Measurements from ENCODE around the gene MRE11.
A peak's percentile ranks its signal among the peaks of the same experiment; 100 is the strongest.
"Not testable (repeated sequence)": the region's sequence is repeated elsewhere in the genome, so short reads cannot be mapped to it uniquely, and the experiment has no call there.

Gene MRE11

DNA sequence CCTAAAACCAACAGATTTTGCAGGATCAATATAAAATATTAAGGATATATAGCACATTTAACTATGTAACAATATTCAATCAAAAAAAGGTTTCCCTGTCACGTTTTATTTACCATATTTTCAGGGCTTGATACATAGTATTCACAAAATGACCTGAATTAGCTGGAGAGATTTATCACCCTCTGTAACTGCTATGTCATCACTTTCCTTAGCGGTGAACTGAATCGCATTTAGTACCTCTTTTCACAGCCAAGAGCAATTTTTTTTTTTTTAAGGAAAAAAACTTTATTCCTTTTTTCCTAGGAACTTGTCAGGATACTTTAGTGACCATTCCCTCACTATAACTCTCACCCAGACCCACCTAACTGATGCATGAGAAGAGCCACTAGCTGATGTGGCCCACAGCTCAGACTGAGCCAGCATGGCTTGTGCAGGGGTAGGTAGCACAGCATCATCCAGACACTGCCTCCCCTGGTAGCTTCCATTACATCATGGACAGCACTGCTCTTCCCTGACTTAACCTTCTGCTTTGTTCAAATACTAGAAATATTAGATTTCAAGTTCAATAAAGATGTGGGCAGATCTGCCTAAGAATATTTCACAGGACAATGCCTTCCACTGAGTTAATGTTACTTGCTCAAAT is 75.4 kb downstream of the MRE11 start:
- no peak for DNase-seq

- DNase-seq = no peak
These were observed 76.2 kb downstream of the MRE11 start for GRCh38 chr11:94417386-94417987.

DNA sequence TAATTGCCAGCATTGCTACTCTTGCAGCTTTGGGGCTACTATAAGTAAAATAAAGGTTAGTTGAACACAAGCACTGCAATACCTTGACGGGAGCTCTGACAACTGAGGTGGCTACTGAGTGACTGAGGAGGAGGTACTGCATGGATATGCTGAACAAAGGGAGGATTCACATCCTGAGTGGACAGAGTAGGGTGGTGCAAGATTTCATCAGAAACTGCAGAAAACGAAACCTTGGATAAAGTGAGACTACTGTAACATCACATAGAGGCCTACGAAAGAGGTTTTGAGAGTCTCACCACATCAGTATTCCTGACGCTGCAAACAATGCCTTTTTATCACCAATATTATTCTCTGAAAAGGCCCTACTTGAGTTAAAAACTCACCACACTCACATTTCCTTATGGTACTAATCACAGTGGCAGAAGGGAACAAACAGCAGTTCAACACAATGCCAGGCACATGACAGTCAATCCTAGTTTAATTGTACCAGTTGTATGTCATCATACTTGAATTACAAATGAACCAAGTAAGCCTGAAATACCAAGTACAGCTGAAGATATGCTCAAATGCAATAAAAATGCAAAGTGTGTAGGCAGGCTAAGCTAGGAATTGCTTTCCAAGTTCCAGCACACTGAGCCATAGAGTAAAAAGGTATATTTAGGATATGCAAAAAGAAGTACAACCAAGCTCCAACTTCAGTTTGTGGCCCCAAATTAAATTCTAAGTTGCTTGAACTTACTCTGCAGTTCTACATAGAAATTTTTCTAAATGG is 88.4 kb downstream of the MRE11 start:
- no peak for DNase-seq

DNA sequence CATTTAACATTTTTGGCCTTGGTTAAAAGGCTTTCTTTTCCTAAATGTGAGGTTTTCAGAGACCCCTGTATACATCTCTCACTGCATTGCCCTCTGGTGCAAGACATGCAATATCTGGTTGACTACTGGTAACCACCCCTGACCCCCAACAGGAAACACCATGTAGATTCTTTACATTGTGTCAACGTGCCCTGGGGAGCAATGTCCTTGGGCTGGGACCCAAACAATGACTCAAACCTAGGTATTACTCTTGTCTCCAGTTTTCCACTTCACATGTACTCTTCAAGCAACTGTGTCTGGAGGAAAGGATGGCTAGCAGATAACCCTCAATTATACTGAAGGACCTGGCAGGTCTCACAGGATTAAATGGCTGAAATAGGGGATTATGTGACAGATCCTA is 91.3 kb downstream of the MRE11 start:
- DNase-seq = no peak

DNA sequence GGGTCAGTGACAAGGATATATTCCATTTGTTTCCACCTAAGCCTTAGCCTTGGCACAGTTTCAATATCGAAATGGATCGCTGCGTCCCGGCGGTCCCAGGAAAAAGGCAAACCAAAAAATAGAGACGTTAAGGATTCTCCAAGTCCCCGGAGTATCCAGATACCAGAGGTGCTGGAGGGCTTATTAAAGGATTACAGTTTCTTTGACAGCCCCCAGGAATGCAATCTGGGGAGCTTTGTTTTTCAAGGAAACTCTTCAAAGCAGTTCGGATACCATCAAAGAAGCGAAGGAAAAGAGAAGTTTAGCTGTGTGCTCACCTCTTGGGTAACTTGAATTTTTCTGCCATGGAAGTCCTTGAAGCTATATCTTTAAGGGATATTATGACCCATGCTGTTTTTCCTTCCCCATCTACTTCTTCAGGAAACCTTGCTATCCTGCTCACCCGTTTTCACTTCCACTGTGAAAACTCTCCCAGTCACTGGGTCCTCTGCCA is 91.8 kb downstream of the MRE11 start:
- no peak for DNase-seq

GRCh38 chr11:94400839-94401772 is 92.5 kb downstream of the MRE11 start, which contains the start of gene GPR83:
Gene GPR83 (minus strand): TSS chr11:94401419. CDS start chr11:94401247, 172 bp downstream.
- peak; percentile 81 for DNase-seq

- DNase-seq = no peak
These were observed 93.2 kb downstream of the MRE11 start for GRCh38 chr11:94400457-94400838.

DNA sequence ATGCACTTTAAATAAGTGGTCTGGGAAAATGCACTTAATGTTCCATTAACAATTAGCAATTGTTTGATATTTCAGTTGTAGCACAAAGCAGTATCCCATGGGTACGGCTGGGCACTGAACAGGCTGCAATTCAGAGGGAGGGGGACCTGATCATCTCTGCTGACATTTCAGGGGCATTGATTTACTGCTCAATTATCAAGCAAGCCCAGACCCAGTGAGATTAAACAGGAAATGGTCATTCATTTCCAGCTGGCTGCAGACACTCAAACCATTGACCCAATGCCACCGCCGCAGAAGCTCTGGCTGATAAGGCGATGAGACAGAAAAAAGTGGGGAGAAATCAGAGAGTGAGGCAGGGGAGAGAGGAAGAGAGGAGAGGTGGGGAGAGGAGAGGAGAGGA is 93.6 kb downstream of the MRE11 start:
- DNase-seq = peak; percentile 46

GRCh38 chr11:94398101-94398500 is 95.5 kb downstream of the MRE11 start:
- no peak for DNase-seq

DNA sequence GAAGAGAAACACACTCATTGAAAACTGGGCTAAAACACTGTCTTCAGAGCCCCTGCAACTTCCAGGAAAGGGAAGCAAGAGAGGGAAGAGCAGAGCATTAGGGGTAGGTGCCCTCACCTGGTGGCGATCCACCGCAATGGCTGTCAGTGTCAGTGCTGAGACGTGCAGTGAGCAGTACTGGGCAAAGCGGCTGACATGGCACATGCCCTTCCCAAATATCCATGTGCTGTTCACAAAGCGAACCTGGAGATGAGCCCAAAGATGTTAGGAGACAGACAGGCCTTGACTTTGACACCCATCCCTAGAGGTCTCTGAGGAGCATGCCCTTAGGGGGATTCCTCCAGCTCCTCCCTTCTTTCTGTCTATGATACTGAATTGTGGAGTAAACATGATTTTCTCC is 97.4 kb downstream of the MRE11 start:
- DNase-seq = no peak

DNA sequence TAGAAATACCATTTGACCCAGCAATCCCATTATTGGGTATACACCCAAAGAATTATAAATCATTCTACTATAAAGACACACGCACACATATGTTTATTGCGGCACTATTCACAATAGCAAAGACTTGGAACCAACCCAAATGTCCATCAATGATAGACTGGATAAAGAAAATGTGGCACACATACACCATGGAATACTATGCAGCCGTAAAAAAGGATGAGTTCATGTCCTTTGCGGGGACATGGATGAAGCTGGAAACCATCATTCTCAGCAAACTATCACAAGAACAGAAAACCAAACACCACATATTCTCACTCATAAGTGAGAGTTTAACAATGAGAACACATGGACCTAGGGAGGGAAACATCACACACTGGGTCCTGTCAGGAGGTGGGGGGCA is 101.7 kb downstream of the MRE11 start:
- DNase-seq = not testable (repeated sequence)

- no peak for DNase-seq
These were observed 114.0 kb downstream of the MRE11 start for GRCh38 chr11:94379613-94380012.

DNA sequence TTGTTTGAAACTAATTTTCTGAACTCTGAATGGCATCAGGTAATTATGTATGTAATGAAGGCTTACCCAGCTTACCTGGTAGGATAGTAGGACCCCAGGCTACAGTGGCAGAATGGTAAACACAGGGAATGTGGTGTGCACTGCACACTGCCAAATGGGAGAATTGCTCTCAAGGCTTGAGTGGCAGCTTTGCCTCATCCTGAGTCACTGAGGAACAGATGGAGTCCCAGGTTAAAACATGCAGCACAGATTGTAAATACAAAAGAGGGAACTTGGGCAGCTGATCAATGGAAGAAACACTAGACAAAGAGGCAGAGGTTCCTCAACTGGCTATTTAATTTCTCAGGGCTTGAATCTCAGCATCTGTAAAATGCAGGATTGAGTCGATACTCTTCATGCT is 116.8 kb downstream of the MRE11 start:
- DNase-seq = no peak

- DNase-seq = not testable (repeated sequence)
These were observed 123.1 kb downstream of the MRE11 start for GRCh38 chr11:94370576-94370975.

Measured in retina (tissue), 1 donor.